NCI-H345 treated with DMSO at 0.1 percent for 48 hours (cell line): ENCODE measurements around the gene ECHS1.
"Not testable (repeated sequence)": the region's sequence is repeated elsewhere in the genome, so short reads cannot be mapped to it uniquely, and the experiment has no call there.

Experiments used
- DNase-seq: peaks from one replicate; lab custom pipeline; 2025; ENCODE audit not compliant: unreplicated experiment; lab: John Stamatoyannopoulos, UW

The ECHS1 gene

DNA sequence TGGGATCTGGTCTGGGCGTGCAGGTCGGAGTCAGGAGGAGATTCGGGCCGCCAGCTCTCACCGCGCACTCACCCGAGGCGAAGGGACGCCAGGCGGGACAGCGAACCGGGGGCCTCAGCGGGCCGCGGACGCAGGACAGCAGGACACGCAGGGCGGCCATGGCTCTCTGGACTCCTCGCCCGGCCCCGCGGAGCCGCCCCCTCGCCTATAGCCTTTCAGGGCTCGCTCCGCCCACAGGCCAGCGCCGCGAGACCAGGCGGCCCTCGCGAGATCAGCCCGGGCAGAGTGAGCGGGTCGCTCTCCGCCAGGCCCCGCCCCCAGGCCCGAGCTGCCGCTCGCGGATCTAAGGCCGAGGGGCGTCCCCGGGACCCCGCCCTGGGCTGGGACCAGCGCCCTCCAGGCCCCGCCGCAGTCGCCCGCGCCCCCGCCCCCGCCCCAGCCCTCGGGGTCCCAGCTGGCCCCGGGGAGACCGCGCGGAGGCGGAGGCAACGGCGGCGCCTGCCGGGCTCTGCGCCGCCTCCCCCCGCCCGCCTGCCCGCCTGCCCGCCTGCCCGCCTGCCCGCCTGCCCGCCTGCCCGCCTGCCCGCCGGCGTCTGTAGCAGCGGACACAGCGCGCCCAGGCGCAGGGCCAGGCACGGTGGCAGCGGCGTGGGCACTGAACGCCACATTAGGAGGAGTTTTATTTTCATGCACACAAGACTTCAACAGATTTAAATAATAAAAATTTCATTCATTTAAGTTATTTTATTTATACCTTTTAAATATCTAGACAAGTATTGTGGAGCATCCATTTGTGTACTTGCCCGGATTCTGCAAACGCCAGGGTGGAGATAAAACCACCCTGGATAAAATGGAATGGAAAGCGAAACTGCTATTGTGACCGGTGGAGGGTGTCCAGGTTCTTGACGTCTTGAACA is at the start of gene ECHS1:
ECHS1 (minus strand) TSS at position 181 of the 917 bp plus-strand sequence; CDS start at position 160, 21 bp downstream.
- DNase-seq: peak; percentile 74

DNA sequence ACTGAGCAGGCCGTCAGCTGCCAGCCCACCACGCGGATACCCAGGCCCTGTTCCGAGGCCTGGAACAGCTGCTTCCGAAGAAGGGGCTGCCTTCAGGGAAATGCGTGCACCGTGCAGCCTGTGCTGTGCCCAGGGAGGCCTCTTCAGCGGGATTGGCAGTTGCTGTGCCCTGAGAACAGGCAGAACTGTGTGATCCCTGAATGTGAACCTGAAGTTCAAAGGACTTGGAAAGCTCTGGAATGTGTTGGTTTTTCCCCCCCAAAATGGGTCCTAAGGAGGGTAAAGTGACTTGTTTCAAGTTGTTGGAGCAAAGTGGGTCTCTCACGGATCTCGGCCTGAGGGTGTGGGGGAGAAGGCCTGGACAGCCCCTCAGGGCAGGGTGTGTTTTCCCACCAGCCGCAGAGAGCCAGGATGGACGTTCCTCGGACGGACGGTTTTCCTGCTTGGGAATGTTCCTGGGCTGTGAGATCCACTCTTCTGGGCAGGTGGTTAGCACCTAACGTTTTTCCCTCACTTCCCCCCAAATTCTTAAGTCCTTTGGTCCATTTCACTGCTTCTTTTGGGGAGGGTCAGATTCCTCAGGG is 49.2 kb upstream of the ECHS1 start:
- DNase-seq: no peak

DNA sequence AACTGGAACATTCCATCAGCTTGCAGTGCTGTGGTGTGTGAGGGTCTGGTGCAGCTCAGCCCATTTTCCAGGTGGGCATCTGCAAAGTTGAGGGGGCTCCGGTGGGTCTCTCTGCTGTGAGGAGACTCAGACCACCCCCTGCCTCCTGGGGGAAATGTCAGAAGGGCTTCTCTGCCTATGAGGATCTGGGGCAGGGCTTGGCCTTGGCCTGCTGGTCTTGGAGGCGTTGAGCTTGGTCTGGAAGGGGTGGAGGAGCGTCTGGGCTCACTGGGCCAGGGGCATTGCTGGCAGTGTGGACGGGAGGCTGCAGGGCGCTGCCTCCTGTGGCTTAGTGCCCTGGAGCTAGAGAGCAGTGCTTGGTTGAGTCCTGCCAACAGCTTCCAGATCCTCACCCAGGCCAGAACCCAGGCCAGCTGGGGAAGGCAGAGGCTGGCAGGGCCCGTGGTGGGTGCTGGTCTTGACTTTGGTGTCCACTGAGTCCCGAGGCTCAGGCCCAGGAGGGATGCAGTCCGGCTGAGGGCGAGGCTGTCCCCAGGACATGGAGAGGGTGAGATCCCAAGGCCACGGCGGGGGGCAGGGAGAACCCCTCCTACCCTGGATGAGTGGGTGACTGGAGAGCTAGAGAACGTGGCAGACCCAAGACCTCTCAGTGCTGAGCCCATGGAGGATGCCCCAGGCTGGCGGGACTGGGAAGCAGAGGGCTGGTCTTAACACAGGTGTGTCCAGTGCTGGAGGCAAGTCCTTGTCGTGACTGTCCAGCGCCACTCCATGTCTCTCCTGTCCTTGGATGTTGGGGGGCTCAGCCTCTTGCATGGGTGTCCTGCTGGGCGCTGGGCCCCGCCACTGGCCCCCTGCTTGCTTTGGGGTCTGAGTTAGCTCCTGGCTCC is 48.4 kb upstream of the ECHS1 start:
- DNase-seq: no peak

DNA sequence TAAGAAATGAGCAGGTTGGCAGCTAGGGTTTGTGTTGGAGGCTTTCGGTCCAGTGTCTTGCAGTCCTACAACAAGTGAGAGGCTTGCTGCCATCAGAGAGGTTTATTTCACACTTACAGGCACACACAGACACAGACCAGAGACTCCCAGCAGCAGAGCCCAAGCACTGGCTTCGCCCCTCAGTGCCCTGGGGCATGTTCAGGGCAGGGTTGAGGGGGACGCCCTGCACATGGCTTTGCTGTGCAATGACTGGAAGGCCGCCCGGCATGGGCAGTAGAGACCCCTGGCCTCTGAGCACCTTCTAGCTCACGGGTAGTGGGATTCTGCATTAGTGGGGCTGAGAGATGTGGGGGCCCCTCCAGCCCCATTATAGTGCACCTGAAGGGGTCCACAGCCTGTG is 47.4 kb upstream of the ECHS1 start:
- no peak for DNase-seq

DNA sequence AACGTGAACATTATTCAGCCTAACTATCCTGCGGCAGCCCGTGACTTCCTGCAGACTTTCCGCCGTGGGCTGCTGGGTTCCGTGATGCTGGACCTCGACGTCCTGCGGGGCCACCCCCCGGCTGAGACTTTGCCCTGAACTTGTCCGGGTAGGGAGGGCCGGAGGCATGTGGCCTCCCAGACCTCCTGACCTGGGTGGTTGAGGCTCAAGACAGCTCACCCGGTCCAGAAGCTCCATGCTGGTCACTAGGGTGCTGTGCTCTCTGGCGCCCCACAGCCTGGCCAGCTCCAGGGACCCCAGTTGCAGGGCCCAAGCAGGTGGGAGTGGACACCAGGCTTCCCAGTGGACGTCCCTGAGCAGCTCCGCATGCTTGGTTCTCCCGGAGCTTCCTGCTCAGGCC is 46.9 kb upstream of the ECHS1 start:
- no peak for DNase-seq

DNA sequence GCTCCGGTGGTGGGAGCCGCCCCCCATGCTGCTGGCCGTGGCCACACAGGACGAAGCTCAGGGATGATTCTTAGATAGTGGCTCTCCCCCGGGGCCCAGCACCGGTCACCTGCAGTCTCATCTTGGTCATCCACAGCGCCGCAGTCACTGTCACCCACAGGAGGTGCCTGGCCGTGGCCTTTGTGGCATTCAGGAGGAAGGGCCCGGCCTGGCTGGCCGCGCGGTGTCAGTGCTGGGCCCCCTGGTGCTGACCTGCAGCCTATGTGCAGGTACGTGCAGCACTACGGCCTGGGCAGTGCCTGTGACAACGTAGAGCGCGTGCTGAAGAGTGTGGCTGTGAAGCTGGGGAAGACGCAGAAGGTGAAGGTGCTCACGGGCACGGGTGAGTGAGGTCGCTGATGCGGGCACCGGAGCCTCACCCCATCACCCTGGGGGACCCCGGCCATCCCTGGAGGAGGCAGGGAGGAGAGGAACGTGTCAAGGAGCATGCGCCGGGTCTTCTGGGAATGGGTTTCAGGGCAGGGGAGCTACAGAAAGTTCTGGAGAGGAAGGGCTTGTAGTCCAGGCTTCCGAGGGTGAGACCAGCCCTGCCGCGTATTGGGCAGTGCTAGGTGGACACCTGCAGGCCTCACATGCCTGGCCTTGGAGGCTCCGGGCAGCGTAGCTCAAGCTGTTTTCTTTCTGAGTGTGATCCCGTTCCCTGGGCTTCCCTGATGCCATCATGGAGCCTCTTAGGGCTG is 46.2 kb upstream of the ECHS1 start:
- DNase-seq: no peak

DNA sequence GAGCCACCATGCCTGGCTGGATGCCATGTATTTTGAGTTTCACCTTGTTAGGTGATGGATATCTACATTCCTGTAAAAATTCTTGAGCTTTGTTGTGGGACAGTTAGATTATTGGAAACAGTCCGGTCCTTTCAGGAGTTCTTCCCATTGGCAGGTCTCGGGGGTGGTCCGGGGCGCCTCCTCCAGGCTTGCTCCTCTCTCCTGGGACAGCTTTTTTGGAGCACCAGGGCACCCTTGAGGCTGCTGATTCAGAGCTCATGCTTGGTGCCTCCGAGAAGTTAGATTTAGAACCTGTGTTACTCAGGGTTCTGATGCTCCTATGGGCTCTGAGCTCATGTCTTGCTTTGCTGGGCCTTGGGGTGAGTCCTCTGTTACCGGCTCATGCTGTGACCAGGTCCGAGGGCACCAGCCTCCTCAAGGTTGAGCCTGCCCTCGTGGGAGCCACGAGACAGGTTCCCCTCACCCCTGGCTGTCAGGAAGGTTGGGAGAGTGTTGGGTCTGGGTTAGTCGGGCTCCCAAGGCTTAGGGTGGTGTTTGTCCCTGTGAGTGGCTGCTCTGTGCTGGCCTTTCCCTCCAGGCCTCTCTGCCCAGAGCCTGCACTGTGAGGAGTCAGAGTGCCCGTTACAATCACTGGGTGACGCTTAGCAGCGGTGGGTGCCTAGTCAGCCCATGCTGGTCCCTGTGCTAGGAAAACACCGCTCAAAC is 45.3 kb upstream of the ECHS1 start:
- DNase-seq: no peak

DNA sequence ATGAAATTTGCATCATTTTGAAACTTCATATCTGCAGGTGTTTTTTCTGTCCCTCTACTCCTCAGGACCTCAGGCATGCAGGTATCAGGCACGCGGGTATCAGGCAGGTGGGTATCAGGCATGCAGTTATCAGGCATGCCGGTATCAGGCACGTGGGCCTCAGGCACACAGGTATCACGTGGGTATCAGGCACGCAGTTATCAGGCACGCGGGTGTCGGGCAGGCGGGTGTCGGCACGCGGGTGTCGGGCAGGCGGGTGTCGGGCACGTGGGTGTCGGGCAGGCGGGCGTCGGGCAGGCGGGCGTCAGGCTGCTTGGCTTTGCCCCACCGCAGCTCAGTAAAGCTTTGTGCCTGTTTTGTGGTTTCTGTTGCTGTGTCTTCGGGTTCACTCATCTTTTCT is 42.6 kb upstream of the ECHS1 start:
- no peak for DNase-seq

DNA sequence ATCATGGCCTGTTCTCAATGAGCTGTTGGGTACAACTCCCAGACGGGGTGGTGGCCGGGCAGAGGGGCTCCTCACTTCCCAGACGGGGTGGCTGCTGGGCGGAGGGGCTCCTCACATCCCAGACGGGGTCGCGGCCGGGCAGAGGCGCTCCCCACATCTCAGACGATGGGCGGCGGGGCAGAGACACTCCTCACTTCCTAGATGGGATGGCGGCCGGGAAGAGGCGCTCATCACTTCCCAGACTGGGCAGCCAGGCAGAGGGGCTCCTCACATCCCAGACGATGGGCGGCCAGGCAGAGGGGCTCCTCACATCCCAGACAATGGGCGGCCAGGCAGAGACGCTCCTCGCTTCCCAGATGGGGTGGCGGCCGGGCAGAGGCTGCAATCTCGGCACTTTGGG is 41.2 kb upstream of the ECHS1 start:
- DNase-seq: not testable (repeated sequence)

DNA sequence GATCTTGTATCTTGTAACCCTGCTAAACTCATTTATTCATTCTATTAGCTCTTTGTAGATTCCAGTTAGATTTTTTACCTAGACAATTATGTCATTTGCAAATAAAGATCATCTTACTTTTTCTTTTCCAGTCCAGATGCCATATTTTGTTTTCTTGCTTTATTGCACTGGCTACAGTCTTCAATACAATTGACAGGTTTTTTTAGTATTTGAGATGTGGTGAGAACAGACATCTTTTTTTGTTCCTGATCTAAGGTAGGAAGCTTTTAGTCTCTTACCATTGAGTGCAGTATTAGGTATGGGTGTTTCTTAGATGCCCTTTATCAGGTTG is 39.2 kb upstream of the ECHS1 start:
- DNase-seq: no peak

DNA sequence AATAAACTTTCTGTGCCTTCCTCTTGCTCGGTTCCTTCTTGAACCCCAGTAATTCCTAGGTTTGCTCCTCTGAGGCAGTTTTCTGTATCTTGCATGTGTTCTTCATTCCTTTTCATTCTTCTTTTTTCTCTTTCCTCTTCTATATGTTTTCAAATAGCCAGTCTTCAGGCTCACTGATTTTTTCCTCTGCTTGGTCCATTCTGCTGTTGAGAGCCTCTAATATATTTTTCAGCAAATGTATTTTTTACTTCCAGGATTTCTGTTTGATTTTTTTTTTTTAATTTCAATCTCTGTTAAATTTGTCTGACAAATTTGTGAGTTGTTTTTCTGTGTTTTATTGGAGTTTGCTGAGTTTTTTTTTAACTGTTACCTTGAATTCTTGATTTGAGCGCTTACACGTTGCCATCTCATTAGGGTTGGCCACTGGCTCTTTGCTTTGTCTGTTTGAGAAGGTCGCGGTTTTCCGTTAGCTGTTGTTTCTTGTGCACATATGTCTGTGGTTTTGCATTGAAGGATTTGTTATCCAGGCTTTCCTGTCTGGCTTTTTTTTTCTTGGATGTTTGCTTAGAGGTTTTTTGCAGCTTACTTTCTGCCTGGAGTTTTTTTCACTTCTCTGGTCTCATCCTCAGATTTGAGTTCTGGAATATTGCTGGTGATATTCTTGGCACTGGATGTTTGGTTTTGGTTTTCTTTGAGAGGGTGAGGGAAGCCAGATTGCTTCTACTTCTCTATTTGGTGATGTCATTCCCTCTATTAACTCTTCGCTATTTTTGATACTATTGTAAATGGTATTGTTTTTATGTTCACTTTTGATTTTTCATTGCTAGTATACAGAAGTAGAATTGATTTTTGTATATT is 38.6 kb upstream of the ECHS1 start:
- no peak for DNase-seq

DNA sequence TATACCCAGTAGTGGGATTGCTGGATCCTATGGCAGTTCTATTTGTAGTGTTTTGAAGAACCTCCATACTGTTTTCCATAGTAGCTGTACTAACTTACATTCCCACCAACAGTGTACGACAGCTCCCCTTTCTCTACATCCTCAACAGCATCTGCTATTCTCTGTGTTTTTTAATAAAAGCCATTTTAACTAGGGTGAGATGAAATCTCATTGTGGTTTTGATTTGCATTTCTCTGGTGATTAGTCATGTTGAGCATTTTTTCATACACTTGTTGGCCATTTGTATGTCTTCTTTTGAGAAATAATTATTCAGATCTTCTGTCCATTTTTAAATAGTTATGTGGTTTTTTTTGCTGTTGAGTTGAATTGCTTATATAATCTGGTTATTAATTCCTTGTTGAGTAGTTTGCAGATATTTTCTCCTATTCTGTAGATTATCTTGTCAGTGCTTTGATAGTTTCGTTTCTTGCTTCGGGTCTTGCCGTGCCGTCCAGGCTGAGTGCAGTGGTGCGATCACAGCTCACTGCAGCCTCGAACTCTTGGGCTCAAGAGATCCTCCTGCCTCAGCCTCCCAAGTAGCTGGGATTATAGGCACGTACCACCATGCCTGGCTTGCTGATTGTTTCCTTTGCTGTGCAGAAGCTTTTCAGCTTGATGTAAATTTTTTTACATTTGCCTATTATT is 32.8 kb upstream of the ECHS1 start:
- no peak for DNase-seq

DNA sequence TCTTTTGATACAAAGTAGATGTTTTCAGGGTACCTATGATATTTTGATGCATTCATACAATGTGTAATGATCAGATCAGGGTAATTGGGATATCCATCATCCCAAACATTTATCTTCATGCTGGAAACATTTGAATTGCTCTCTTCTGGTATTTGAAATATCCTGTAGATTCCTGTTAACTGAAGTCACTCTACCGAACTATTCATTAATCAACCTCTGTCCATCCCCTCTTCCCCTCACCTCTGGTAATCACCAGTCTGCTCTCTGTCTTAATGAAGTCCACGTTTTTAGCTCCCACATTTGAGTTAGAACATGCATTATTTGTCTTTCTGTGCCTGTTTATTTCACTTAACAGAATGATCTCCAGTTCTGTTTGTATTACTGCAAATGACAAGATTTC is 32.1 kb upstream of the ECHS1 start:
- DNase-seq: no peak

DNA sequence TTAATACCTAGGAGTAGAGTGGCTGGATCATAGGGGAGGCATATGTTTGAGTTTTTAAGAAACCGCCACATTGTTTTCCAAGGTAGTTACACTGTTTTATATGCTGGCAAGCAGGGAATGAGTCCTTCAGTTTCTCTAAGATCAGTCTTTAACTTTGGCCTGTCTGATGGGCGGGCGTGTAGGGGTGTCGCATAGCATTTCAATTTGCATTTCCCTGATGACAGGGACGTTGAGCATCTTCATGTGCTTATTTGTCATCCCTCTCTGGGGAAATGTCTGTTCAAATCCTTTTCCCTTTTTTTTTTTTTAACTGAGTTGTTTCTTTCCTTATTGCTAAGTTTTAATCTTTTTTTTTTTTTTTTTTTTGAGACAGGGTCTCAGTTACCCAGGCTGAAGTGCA is 30.6 kb upstream of the ECHS1 start:
- no peak for DNase-seq

DNA sequence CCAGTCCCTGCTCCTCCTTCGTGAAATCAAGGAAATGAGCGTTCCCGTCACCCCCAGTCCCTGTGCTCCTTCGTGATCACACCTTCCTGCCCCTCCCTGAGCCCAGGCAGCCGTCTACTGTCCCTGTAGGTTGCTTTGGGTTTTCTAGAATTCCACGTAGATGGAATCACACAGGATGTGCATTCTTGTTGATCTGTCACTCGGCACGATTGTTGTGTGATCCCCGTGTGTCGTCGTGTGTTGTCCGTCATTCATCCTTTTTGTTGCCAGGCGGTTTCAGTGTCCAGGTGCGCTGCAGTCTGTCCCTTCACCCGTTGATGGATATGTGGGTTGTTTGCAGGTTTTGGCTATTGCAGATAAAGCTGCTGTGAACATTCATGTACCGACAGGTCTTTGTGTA is 30.2 kb upstream of the ECHS1 start:
- no peak for DNase-seq

DNA sequence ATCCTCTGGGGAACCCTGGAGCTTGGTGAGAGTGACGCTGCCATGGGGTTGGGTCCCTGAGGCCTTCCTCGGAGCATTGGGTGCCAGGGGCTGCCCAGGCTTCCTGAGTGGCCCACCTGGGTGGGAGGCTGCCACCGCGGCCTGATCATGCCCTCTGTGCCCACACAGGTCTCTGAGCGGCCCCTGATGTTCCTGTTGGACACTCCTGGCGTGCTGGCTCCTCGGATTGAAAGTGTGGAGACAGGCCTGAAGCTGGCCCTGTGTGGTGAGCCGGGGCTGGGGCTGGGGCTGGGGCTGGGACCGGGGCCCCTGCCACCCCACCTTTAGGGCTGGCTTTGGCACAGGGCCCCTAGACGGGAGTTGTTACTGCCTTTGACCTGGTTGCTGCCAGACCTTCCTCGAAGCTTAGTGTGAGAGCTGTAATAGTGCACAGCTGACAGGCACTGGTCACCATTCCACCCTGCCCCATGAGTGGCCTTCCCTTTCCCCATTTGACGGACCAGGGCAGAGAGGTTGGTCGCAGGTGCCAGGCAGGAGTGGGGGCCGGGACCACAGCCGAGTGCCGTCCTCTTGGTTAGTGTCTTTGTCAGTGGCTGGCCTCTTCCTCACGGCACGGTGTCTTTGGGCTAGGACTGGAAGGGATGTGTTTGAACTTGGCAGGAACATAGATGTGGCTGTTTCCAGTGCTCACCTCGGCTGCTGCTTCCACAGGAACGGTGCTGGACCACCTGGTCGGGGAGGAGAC is 29.0 kb upstream of the ECHS1 start:
- DNase-seq: no peak

DNA sequence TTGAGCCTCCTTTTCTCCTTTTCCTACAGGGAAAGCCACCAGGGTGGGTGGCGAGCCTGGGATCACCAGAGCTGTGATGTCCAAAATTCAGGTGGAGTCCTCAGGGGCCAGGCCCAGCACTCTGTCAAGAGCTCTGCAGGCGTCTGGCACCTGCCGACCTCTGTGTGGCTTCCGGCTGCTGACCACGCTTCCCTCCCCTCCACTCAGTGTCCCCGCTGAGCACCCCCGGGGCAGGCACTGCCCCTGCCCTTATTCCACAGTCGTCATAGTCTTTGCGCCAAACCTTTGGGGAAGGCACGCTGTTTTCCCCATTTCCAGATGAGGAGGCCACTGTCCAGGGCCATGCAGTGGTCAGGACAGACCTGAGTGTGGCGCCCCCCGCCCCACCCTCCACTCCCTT is 28.3 kb upstream of the ECHS1 start:
- no peak for DNase-seq
